HG02571 (cell line): ENCODE data around the gene INHA.

ENCODE experiments used
- ATAC-seq: cut with Tn5 transposase; IDR thresholded peaks from one replicate; pipeline ENCODE4 v1.9.1; 2021; ENCODE audit warnings: mild to moderate bottlenecking, moderate library complexity; ENCODE audit not compliant: unreplicated experiment

The INHA gene

GRCh38 chr2:219539926-219540678, 32.0 kb upstream of the INHA start:
- ATAC-seq: no peak

DNA sequence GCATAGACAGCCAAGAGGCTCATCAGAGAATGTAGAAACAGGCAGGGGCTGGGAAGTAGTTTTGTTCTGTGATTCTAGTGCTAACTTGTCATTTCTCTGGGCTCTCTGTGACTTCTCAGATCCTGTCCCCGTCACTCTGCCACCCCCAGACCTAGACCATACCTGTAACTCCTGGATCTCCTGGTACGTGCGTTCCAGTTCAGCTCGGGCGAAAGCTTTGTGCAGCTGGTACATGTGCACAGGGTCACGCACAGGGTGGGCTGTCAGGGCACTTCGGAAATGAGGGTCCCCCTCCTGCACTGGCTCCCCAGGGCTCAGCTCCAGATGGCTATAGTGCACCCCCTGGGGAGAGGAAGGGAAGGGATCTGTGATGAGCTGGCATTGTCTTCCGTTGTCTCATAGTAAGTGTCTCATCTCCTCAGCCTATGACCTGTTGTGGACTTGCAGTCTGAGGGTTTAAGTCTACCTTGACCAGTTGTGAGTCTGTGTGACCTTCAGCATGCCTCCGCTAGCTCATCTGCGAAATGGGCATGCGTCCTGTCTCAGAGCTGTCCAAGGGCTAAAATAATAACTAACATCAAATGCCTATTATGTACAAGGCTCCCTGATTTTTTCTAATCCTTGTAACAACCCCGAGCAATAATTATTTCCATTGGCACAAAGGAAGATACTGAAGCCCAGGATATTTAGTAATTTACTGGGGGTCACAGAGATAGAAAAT, 31.2 kb upstream of the INHA start:
- no peak for ATAC-seq

GRCh38 chr2:219541611-219542180, 30.4 kb upstream of the INHA start:
- peak; percentile 42 for ATAC-seq

GRCh38 chr2:219542931-219543595, 29.0 kb upstream of the INHA start:
- peak; percentile 30 for ATAC-seq

- ATAC-seq: peak; percentile 80
Measured at GRCh38 chr2:219543596-219544358, 28.3 kb upstream of the INHA start, which contains the start of the genes CHPF and TMEM198. TSS of gene CHPF (minus strand) at chr2:219543809. CDS start at chr2:219543538, 271 bp downstream. TSS of gene TMEM198 (plus strand) at chr2:219544028. CDS start at chr2:219544728, 700 bp downstream.

GRCh38 chr2:219544567-219544966, 27.5 kb upstream of the INHA start:
- no peak for ATAC-seq

- no peak for ATAC-seq
Measured at GRCh38 chr2:219545295-219545942, 26.7 kb upstream of the INHA start.

DNA sequence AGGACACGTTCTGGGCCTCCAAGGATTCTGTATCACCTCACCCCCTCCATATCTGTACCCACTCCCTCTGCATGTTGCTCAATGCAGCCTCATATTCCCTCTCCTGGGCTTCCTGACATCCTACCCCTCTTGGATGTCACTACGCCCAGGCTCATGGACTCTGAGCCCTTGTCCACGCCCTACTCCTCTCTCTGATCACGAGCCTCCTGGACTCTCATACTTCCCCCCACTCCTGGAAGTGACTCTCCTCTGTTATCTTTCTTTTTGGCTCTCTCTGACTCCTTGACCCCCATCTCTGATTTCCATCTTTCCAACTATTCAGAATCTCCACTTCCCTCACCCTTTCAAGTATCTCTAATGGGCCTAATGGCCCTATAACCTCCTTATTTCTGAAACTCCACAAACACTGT, 26.2 kb upstream of the INHA start:
- no peak for ATAC-seq

GRCh38 chr2:219547621-219548020, 24.5 kb upstream of the INHA start:
- ATAC-seq: no peak

DNA sequence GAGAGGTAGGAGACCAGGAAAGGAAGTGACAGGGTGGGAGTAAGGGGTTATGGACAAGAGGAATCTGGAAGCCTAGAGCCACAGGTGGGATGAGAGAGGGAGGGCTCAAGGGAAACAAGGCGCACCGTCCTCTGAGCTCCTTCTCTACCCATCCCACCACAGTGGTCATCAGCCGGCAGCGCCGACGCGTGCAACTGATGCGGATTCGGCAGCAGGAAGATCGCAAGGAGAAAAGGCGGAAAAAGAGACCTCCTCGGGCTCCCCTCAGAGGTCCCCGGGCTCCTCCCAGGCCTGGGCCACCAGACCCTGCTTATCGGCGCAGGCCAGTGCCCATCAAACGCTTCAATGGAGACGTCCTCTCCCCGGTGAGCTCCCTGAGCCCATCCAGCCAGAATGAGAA, 23.1 kb upstream of the INHA start:
- no peak for ATAC-seq

- no peak for ATAC-seq
Measured at GRCh38 chr2:219549619-219550018, 22.5 kb upstream of the INHA start.

DNA sequence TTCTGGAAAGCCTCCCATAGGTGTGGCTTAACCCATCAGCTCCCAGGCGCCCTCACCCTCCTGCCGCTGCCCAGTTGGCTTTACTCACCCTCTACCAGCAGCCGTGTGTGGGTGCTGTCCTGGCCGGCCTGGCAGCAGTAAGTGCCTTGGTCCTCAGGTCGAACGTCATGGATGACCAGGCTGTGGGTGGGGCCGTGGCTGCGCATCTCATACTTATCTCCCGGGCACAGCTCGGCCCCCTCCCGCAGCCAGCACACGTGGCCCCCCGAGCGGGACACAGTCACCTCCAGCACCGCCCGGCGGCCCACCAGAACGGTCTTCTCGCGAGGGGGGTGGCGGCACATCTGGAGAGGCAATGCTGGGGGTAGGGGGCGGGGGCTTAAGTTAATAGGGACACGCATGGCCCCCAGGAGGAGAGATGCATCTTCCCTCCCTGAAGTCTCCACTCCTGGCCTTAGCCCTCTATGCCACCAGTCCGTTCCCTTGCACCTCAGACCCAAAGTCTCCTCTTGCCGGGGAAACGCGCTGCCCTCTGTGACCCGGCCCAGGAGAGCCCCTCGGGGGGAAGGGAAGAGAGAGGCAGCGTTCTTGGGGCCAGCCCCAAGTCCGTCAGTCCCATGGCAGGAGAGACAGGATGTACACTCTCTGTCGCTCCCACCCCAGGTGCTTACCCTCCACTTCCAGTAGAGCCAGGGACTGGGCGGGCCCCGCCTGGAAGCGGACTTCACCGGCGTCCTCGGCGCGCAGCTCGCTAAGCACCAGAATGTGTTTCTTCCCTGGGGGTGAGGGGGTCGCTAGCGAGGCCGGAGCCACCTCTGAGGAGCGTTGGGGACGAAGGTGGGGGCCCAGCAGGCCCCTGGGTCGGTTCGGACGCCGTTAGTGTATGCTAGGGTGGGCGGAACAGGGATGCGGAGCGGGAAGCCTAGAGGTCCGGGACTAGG, 20.4 kb upstream of the INHA start:
- ATAC-seq: peak; percentile 8

GRCh38 chr2:219552382-219553167, 19.5 kb upstream of the INHA start:
- peak; percentile 81 for ATAC-seq

DNA sequence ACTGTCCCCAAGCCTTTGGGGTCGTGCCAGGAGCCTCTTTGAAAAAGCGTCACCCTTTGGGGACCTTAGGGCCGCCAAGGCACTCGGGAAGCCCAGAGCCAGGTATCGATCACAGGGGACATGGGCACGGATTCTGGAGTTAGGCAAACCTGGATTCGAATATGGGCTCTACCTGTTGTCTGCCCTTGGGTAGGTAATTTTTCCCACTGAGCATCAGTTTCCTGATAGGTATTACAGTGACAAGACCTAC, 19.0 kb upstream of the INHA start:
- no peak for ATAC-seq

DNA sequence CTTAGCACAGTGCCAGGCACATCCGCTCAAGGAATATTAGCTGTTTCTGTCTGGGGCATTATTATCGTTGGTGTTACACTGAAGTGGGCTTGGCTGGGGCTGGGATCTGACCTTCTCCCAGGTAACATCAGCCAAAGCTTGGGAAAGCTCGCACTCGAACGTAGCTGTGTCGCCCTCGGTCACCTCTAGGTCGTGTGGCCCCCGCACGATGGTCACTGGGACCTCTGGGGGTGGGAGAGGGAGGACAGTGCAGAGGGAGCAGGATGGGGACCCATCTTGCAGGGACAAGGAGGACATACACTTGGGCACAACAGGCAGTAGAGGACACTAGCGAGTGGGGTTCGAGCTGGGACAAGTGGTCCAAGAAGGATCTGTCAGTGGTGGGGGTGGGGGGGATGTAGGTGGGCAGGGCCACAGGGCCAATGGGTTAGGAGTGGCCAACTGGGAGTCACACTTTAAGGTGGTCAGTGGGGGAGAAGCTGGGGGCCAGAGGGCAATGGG, 18.6 kb upstream of the INHA start:
- ATAC-seq: no peak

GRCh38 chr2:219554350-219554749, 17.8 kb upstream of the INHA start:
- no peak for ATAC-seq

- ATAC-seq: no peak
Measured at GRCh38 chr2:219555956-219556355, 16.2 kb upstream of the INHA start.

DNA sequence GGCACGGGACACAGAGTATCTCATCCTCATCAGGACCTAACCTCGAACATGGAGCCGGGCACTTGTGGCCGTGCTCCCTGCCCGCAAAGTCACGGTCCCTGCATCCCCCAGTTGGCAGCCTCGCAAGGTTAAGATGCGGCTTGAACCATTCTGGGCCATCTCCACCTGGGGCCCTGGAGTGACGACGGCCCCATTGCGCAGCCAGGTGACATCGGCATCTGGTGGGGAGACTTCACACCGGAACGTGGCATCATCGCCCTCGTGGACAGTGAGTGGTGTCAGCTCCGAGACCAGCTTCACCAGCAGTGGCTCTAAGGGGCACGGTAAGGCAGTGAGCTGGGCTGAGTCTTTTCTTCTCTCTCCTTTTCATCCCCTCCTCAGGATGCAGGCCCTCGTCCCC, 15.7 kb upstream of the INHA start:
- ATAC-seq: no peak
